ENCODE data around the gene SCLT1.

SCLT1 gene

DNA sequence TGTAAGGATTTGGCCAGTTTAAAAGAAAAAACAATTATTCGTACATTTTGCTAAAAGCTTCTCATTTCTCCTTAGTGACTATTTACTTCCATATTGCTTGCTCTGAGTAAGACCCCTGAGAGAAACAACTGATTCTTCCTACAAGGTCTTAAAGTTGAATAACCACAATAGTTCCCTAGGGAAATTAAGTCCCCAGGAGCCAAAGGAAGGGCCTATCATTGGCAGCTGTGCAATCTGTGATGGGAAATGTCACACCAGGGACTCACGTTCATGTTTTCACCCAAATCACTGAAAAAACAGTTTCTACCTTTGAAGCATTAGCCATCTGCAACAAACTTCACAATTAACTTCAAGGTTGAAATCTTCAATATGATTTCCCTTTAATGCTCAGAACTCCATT is 217.1 kb downstream of the SCLT1 start:
- no peak for DNase-seq (ENCODE audit: low read depth in 2 of 2)

DNA sequence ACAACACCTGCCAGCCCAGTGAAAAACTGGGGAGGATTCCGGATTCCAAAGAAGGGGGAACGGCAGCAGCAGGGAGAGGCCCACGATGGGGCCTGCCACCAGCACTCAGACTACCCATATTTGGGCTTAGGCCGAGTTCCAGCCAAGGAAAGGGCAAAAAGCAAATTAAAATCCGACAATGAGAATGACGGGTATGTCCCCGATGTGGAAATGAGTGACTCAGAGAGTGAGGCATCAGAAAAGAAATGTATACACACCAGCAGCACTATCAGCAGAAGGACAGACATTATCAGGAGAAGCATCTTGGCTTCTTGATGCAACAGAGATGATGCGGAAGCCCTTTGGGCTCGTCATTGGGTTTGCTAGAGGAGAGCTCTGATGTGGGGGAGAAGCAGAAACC is 221.4 kb downstream of the SCLT1 start:
- DNase-seq (ENCODE audit: low read depth in 2 of 2): peak; percentile 35 to 50

GRCh38 chr4:128869776-128870509 is 223.4 kb downstream of the SCLT1 start:
- no peak for DNase-seq (ENCODE audit: low read depth in 2 of 2)

GRCh38 chr4:128868758-128869157 is 224.6 kb downstream of the SCLT1 start:
- no peak for DNase-seq (ENCODE audit: low read depth in 2 of 2)

DNA sequence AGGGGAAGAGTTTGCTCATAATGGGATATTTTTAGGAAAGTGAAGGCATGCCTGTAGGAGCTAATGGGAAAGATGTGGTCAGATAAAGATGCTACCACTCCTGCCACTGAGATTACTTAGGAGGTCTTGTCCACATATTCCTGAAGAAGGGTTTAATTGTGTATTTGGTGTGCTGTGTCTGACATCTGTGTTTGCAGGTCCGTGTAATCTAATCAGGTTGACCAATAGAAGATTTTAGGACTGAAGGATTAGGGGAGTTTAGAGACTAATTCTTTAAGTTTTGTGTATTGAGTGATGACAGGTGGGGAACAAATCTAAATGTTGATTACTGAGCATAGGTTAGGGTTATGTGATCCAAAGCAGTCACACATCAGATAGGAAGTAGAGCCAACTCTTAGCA is 226.6 kb downstream of the SCLT1 start:
- no peak for DNase-seq (ENCODE audit: low read depth in 2 of 2)

- no peak for DNase-seq (ENCODE audit: low read depth in 2 of 2)
These were observed 227.1 kb downstream of the SCLT1 start for GRCh38 chr4:128866269-128866668.

- DNase-seq (ENCODE audit: low read depth in 2 of 2): no peak
These were observed 228.2 kb downstream of the SCLT1 start for GRCh38 chr4:128865132-128865531.

GRCh38 chr4:128863312-128864075 is 229.8 kb downstream of the SCLT1 start:
- peak; percentile 45 to 55 for DNase-seq (ENCODE audit: low read depth in 2 of 2)

- DNase-seq (ENCODE audit: low read depth in 2 of 2): no peak
These were observed 230.6 kb downstream of the SCLT1 start for GRCh38 chr4:128862608-128863311.

DNA sequence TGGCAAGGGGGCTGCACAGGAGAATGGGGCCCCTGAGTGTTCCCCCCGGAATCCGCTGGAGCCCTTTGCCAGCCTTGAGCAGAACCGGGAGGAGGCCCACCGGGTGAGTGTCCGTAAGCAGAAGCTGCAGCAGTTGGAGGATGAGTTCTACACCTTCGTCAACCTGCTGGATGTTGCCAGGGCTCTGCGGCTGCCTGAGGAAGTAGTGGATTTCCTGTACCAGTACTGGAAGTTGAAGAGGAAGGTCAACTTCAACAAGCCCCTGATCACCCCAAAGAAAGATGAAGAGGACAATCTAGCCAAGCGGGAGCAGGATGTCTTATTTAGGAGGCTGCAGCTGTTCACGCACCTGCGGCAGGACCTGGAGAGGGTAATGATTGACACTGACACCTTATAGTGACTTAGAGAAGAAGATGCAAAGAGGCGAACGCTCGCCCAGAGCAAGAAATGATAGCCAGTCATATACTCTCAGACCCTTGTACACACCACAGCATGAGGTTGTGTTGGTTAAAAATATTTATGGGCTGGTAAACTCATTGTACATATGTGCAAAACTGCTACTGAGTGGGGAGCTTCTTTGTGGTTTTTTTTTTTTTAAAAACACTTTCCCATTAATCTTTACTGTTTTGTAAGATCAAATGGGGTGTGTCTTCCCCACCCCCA is 231.4 kb downstream of the SCLT1 start:
- no peak for DNase-seq (ENCODE audit: low read depth in 2 of 2)

DNA sequence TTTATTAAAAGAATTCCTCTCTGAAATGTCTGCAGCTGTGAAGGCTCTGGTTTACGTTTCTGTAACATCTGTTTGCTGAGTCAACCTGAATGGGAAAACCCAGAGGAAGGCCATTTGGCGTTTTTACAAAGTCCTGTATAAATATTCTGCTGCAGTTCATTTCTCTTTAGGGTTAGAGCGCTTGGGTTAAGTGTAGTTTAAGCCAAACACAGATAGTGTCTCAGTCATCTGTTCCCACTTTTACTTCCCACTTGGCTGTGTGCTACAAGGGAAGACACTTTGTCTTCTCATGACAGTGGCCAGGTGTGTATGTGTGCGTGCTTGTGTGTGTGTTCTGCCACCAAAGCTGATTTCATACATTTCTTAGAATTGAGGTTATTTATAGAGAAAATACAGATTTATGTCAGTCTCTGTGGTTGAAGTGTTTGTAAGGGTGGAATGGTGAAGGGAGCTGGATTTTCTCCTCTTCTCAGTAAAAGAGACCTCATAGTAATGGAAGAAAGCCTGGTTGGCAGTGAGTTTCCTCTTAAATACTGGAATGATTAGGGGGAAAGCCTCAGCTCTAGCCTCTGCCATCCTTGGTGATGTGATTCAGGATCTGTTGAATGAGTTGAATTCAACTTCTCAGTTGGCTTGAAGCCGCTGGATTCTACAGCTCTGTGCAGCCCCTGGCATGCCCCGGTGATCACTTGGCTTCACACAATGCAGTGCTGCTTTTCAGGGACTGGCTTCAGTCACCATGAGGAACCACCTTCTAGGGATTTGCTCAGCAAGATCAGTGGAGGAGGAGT is 233.3 kb downstream of the SCLT1 start:
- peak; percentile 83 to 86 for DNase-seq (ENCODE audit: low read depth in 2 of 2)

GRCh38 chr4:128858879-128859671 is 234.3 kb downstream of the SCLT1 start:
- peak; percentile 77 to 82 for DNase-seq (ENCODE audit: low read depth in 2 of 2)

- no peak for DNase-seq (ENCODE audit: low read depth in 2 of 2)
These were observed 237.1 kb downstream of the SCLT1 start for GRCh38 chr4:128856246-128856645.

GRCh38 chr4:128855621-128856020 is 237.7 kb downstream of the SCLT1 start:
- DNase-seq (ENCODE audit: low read depth in 2 of 2): no peak

- DNase-seq (ENCODE audit: low read depth in 2 of 2): peak; percentile 35
These were observed 238.9 kb downstream of the SCLT1 start for GRCh38 chr4:128854433-128854832.

DNA sequence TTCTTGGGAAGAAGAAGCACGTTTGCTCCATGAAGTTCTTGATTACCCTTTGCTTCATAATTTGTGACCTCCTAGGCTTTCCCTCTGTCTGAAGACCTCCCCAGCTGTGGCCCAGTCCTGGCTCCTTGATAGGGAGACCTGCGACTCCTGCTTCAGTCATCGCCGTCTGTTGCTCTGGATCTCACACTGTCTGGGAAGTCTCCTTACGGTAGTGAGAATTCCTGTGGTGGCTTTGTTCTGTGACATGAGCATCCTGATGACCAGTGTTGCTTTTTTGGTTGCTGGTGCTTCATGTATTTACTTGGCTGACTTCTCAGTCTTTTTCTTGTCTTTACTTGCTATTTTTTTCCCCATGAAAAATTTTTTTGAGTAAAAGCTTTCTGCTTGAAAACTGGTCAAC is 239.6 kb downstream of the SCLT1 start:
- no peak for DNase-seq (ENCODE audit: low read depth in 2 of 2)

GRCh38 chr4:128850252-128850651 is 243.1 kb downstream of the SCLT1 start:
- no peak for DNase-seq (ENCODE audit: low read depth in 2 of 2)

DNA sequence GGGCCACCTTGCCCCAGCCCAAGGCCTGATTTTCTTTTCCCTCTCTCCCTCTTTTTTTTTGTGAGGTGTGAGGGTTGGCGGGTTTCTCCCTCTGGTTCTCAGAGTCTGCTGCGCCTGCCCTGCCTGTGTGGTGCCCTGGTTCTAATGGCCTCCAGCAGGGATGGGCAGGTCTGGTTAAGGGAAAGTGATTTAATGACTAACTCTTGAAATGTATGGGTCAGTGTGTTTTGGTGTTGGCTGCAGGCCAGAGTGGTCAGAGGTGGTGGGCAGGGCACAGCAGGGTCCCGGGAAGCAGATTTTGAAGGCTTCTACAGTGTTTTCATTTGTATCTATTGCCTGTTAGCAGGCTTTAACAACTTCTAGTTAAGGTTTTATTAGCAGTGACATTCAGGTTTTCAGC is 244.9 kb downstream of the SCLT1 start:
- DNase-seq (ENCODE audit: low read depth in 2 of 2): no peak

DNA sequence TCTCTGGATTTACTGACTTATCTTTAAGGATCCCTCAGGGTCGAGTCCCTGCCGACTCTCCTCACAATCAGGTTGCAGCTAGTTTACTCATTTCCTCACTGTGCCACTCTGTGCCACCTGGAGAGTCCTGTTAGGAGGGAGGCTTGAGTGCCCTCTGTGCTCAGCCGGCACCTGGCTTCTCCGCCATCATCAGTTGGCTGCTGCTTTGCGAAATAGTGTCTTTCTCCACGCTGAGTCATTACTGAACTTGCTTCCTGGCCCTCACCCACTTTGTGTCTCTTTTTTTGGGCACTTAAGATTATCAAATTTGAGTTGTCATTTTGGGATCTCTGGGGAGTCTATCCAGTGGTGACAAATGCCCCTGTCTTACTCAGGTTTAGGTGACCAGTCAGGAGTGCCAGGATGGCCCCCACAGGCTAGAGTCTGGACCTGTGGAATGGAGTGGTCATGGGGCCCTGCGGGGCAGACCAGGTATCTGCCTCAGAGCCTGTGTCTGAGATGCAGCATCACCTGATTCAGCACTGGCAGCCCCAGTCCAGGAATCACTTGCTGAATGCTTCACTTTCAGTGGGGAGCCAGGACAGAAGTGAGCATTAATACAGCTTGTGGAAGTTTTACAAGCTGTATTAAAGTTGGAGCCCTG is 246.1 kb downstream of the SCLT1 start:
- no peak for DNase-seq (ENCODE audit: low read depth in 2 of 2)

DNA sequence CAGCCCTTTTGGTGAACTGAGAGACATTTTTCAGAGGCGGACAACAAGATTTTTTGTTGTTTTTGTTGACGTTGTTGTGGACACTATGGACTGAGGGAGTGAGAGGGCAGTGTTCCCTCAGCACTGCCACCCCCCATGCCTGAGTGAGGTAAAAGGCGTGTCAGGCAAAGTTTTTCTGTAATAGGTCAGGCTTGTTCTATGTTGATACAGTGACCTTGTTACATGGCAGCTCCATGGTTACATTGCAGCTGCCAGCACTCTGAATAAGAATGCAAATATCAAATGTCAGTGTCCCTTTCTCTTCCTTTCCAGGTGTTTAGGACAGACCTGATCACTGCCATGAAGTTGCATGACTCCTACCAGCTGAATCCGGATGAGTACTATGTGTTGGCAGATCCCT is 247.3 kb downstream of the SCLT1 start:
- DNase-seq (ENCODE audit: low read depth in 2 of 2): no peak
